Measurements from ENCODE around the gene SESN2. TPM values are rescaled to one million over a fixed set of nuclear protein-coding genes. Genes with fewer than 3 reads are reported as not detected.

SESN2 gene
- total RNA-seq, 4 donors from 2014 or later, result 7.5 to 16.4 (median 11.9) TPM

DNA sequence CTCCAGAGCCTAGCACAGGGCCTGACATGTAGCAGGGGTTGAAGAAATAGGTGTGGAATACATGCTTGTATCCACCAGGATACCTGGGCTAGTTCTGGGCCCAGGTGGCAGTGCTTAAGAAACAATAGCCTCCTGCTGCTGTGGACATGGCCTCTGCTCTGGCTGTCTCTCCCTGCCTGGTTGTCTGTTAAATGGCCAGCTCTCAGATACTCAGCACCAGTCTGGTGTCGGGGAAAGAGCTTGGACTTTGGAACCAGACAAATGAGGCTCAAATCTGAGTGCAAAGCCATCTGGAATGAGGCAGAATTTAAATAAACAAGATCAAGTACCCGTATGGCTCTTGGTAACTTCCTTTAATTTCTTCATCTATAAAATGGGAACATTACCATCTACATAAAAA, 31.5 kb downstream of the SESN2 start:
- Histone ChIP-seq H3K4me3 (no peak overlapping the region), H3K36me3 (no peaks in the 10 kb centered on the region), H3K9me3 (no peaks in the 10 kb centered on the region), H3K27me3 (no peaks in the 10 kb centered on the region), H3K4me1 (no peaks in the 10 kb centered on the region), H3K27ac (replicated peaks in 1 of 4) (no peak overlapping the region)
- WGBS, result 54% methylated on average over 2 of the region's 2 CpGs
- intact Hi-C loops (cut with DNase I), result no loop called here
- no peak for TF ChIP-seq EP300 (IDR thresholded peaks at IDR 0.05)
- TF ChIP-seq, protein P1, sequence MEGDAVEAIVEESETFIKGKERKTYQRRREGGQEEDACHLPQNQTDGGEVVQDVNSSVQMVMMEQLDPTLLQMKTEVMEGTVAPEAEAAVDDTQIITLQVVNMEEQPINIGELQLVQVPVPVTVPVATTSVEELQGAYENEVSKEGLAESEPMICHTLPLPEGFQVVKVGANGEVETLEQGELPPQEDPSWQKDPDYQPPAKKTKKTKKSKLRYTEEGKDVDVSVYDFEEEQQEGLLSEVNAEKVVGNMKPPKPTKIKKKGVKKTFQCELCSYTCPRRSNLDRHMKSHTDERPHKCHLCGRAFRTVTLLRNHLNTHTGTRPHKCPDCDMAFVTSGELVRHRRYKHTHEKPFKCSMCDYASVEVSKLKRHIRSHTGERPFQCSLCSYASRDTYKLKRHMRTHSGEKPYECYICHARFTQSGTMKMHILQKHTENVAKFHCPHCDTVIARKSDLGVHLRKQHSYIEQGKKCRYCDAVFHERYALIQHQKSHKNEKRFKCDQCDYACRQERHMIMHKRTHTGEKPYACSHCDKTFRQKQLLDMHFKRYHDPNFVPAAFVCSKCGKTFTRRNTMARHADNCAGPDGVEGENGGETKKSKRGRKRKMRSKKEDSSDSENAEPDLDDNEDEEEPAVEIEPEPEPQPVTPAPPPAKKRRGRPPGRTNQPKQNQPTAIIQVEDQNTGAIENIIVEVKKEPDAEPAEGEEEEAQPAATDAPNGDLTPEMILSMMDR (IDR thresholded peaks at IDR 0.05), result no peak
- TF ChIP-seq POLR2AphosphoS5 (IDR thresholded peaks at IDR 0.05), result no peak
- TF ChIP-seq POLR2A (IDR thresholded peaks at IDR 0.05; ENCODE audit: low read depth), result no peak
- no peak for DNase-seq (ENCODE audit: extremely low spot score)

DNA sequence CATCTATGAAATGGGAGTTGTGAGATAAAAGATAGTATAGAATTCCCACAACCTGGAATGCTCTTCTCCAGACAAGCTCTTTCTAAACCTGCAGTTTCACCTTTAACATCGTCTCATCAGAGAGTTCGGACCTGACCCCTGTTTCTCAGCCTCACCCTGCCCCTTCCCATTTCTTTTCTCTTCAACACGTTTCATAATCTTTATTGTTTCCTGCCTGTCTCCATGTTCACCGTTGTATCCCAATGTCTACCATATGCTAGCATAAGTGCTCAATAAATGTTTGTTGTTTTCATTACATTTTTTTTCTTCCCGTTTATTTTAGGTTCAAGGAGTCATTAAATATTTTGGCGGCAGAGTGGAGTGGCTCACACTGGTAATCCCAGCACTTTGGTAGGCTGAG, 32.4 kb downstream of the SESN2 start:
- WGBS, result 68% methylated on average over 6 of the region's 6 CpGs
- H3K4me3 ChIP-seq, result no peak overlapping the region
- H3K4me1 ChIP-seq, result peaks cover 0 to 1% (median 0%) of the 10 kb centered on the region in 4 donors
- intact Hi-C loops (cut with DNase I), result no loop called here
- H3K27ac ChIP-seq (replicated peaks in 1 of 4), result no peak overlapping the region
- no peak for DNase-seq (ENCODE audit: extremely low spot score)
- no peaks in the 10 kb centered on the region for H3K36me3 ChIP-seq
- TF ChIP-seq POLR2A (IDR thresholded peaks at IDR 0.05; ENCODE audit: low read depth), result no peak
- no peak for TF ChIP-seq EP300 (IDR thresholded peaks at IDR 0.05)
- no peak for TF ChIP-seq POLR2AphosphoS5 (IDR thresholded peaks at IDR 0.05)
- TF ChIP-seq, protein P1 (IDR thresholded peaks at IDR 0.05), result no peak
- no peaks in the 10 kb centered on the region for H3K9me3 ChIP-seq
- no peaks in the 10 kb centered on the region for H3K27me3 ChIP-seq

DNA sequence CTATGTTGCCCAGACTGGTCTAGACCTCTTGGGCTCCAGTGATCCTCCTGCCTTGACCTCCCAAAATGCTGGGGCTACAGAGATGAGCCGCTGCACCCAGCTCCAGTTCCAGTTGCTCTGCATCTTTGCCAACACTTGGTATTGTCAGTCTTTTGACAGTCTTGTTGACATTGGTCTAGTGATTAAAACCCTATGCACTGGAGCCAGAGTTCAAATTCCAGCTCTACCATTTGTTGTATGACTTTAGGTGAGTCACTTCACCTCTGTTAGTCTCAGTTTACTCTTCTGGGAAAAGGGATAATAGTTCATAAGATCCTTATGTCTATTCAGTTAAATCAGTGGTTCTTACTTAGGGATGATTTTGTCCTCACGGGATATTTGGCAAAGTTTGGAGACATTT, 36.6 kb downstream of the SESN2 start:
- no peak for DNase-seq (ENCODE audit: extremely low spot score)
- TF ChIP-seq, protein P1 (IDR thresholded peaks at IDR 0.05), result no peak
- TF ChIP-seq POLR2A (IDR thresholded peaks at IDR 0.05; ENCODE audit: low read depth) (no peak), EP300 (IDR thresholded peaks at IDR 0.05) (no peak), POLR2AphosphoS5 (IDR thresholded peaks at IDR 0.05) (no peak)
- Histone ChIP-seq H3K4me3 (no peak overlapping the region), H3K27me3 (peaks cover 0 to 10% (median 0%) of the 10 kb centered on the region in 4 donors), H3K27ac (replicated peaks in 1 of 4) (no peak overlapping the region), H3K36me3 (no peaks in the 10 kb centered on the region), H3K9me3 (no peaks in the 10 kb centered on the region), H3K4me1 (peaks cover 0 to 6% (median 0%) of the 10 kb centered on the region in 4 donors)
- intact Hi-C loops (cut with DNase I), result no loop called here
- WGBS, result 66% methylated on average over 2 of the region's 2 CpGs

DNA sequence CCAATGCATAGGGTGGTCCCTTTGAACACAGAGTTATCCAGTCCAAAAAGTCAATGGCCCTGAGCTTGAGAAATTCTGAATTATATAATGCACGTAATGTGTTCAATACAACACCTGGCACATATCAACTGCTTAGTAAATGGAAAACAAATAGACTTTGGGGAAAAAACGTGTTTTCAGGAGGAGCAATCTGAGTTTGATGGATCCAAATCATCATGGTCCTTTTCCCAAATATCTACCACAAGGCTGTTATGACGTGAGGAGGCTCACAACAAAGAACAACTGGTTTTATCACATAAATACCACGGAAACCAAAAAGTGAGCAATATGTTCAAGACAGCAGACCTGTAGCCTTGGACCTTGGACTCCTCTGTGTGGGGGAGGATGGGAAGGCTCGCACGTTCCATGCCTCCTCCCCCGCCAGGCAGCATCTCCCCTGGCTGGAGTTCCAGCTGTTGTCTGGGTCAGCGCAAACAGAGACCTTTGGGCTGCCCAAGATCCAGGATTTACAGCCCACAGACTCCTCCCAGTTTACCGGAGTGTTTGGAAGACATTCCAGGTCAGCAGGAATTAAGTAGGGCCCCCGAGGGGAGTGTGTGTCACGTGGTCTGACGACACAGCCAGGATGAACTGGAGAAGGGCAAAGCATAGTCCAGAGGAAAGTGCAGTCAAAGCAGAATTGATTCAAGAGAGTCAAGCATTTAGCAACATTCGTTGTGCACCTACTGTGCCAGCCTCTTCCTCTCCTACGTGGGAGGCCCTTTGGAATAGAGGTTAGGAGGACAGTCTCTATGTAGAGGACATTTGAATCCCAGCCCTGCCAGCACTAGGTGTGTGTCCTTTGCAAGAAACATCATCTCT, 37.3 kb downstream of the SESN2 start:
- no peak overlapping the region for H3K27ac ChIP-seq (replicated peaks in 1 of 4)
- no peaks in the 10 kb centered on the region for H3K36me3 ChIP-seq
- 25% methylated on average over 14 of the region's 14 CpGs for WGBS
- intact Hi-C loops (cut with DNase I), result no loop called here
- H3K4me1 ChIP-seq, result peaks cover 0 to 6% (median 0%) of the 10 kb centered on the region in 4 donors
- peaks cover 0 to 15% (median 0%) of the 10 kb centered on the region in 4 donors for H3K27me3 ChIP-seq
- no peak for DNase-seq (ENCODE audit: extremely low spot score)
- TF ChIP-seq POLR2AphosphoS5 (IDR thresholded peaks at IDR 0.05) (no peak), POLR2A (IDR thresholded peaks at IDR 0.05; ENCODE audit: low read depth) (no peak), EP300 (IDR thresholded peaks at IDR 0.05) (no peak)
- TF ChIP-seq, protein P1 (IDR thresholded peaks at IDR 0.05), result no peak
- H3K4me3 ChIP-seq, result no peak overlapping the region
- no peaks in the 10 kb centered on the region for H3K9me3 ChIP-seq

Data from esophagus muscularis mucosa (tissue), 4 donors.